HepG2 (cell line): Measurements from ENCODE around the gene PLA1A. TPM values are rescaled to one million over a fixed set of nuclear protein-coding genes. Genes with fewer than 3 reads are reported as not detected.
A peak's percentile ranks its signal among the peaks of the same experiment; 100 is the strongest.

ENCODE experiments used
- ATAC-seq: fragments of 200-7000 bp; cut with Tn5 transposase; 3 replicates; pipeline ENCODE4 v1.9.1; 2020; ENCODE audit warnings: mild to moderate bottlenecking, moderate library complexity
- BruUV-seq: library from RNA; stranded (reverse); fragments of 400-500 nt; replicated peaks from 2 replicates; lab custom pipeline; 2021; lab: Mats Ljungman, UMichigan
- CTCF ChIA-PET: fragments of 300-600 bp; formaldehyde crosslinking; extraction: SDS; loops from one replicate; lab custom pipeline; 2021; ENCODE audit warnings: low total read pairs, inconsistent platforms, low intra/inter-chr PET ratio; lab: Yijun Ruan, JAX
- POLR2A ChIA-PET: fragments of 350-600 bp; sonication (Branson Sonifier 250); formaldehyde crosslinking; loops from one replicate; lab custom pipeline; 2020; ENCODE audit warnings: antibody characterized with exemption, inconsistent platforms; lab: Yijun Ruan, JAX
- DNase-seq: peaks from one replicate; pipeline ENCODE4 v3.0.0-alpha.2; 2015; ENCODE audit warnings: low spot score
- FAIRE-seq: peaks from 3 replicates; lab custom pipeline; 2011; peaks lifted over from hg19 to GRCh38; lab: Jason Lieb, UNC
- H2AFZ ChIP-seq: one replicate; pipeline ENCODE4 v1.6.1; 2011; ENCODE audit warnings: low read length, inconsistent platforms
- H3K27ac ChIP-seq: fragments of 300-600 bp; 3 replicates; pipeline ENCODE4 v1.8.0; 2011; ENCODE audit warnings: mixed run types, mild to moderate bottlenecking, mixed read lengths, low read length, inconsistent platforms; ENCODE audit not compliant: insufficient read depth; ENCODE audit errors: extremely low read length
- H3K27me3 ChIP-seq, 2 experiments: fragments of 200-600 bp in 1 of 2; 2 replicates in 1 of 2; 3 replicates in 1 of 2; pipeline versions ENCODE4 v1.6.0 to v1.8.0; 2011; ENCODE audit warnings: low read length in 2 of 2, mild to moderate bottlenecking in 2 of 2, moderate library complexity in 2 of 2, inconsistent platforms in 1 of 2; ENCODE audit not compliant: insufficient read depth in 2 of 2, control insufficient read depth in 1 of 2
- H3K36me3 ChIP-seq, 2 experiments: fragments of 200-600 bp in 1 of 2; replicated peaks in 1 of 2; 2 replicates in 1 of 2; 3 replicates in 1 of 2; pipeline versions ENCODE4 v1.5.1 to v1.8.0; 2011; ENCODE audit warnings: low read length in 2 of 2, inconsistent platforms in 1 of 2; ENCODE audit not compliant: insufficient read depth in 2 of 2, control insufficient read depth in 1 of 2
- H3K4me1 ChIP-seq: 2 replicates; pipeline ENCODE4 v1.5.1; 2012; ENCODE audit warnings: low read length, inconsistent platforms; ENCODE audit not compliant: insufficient read depth
- H3K4me2 ChIP-seq: 2 replicates; pipeline ENCODE4 v1.6.0; 2011; ENCODE audit warnings: low read depth, low read length, inconsistent platforms
- H3K4me3 ChIP-seq, 3 experiments: fragments of 200-600 bp in 1 of 3; sonication (generic), shearing (Covaris generic) in 1 of 3; replicated peaks in 1 of 3; 2 replicates each; pipeline ENCODE4 v1.5.1; 2011 to 2016; ENCODE audit warnings: low read length in 3 of 3, inconsistent platforms in 2 of 3, low read depth in 2 of 3, mild to moderate bottlenecking in 2 of 3, control low read depth in 1 of 3, mixed read lengths in 1 of 3; ENCODE audit not compliant: insufficient read depth in 1 of 3
- H3K79me2 ChIP-seq: one replicate; pipeline ENCODE4 v1.6.1; 2011; ENCODE audit warnings: low read length, inconsistent platforms; ENCODE audit not compliant: insufficient read depth
- H3K9ac ChIP-seq: 2 replicates; pipeline ENCODE4 v1.6.0; 2011; ENCODE audit warnings: mild to moderate bottlenecking, low read depth, low read length, inconsistent platforms; ENCODE audit not compliant: insufficient read depth
- H3K9me3 ChIP-seq: 2 replicates; pipeline ENCODE4 v1.5.1; 2012; ENCODE audit warnings: mild to moderate bottlenecking, low read length
- H4K20me1 ChIP-seq: 2 replicates; pipeline ENCODE4 v1.6.0; 2011; ENCODE audit warnings: inconsistent platforms, mild to moderate bottlenecking, low read length, moderate library complexity; ENCODE audit not compliant: insufficient read depth
- EP300 ChIP-seq, 3 experiments: sonication (generic) in 1 of 3; formaldehyde crosslinking in 1 of 3; IDR thresholded peaks; 2 replicates each; pipeline versions ENCODE4 v1.5.1 to v1.6.1; 2011 to 2020; ENCODE audit warnings: low read depth in 2 of 3, low read length in 2 of 3, borderline replicate concordance in 1 of 3, improper control_type of control experiment in 1 of 3, mild to moderate bottlenecking in 1 of 3, missing genetic modification reagents in 1 of 3, moderate library complexity in 1 of 3
- GPN1 ChIP-seq: sonication (generic); formaldehyde crosslinking; IDR thresholded peaks from 2 replicates; pipeline ENCODE4 v1.5.1; 2020; ENCODE audit warnings: missing genetic modification reagents, borderline replicate concordance
- KLF9 ChIP-seq: IDR thresholded peaks from 2 replicates; pipeline ENCODE4 v1.6.1; 2016; ENCODE audit warnings: low read depth
- MAZ ChIP-seq, 2 experiments: sonication (generic) in 1 of 2; formaldehyde crosslinking in 1 of 2; IDR thresholded peaks; 2 replicates each; pipeline versions ENCODE4 v1.5.0 to v1.6.1; 2012 to 2020; ENCODE audit warnings: low read depth in 2 of 2, mild to moderate bottlenecking in 2 of 2, borderline replicate concordance in 1 of 2, improper control_type of control experiment in 1 of 2, low read length in 1 of 2, missing genetic modification reagents in 1 of 2, moderate library complexity in 1 of 2
- PRPF4 ChIP-seq: fragments of 200-400 bp; formaldehyde crosslinking; IDR thresholded peaks from 2 replicates; pipeline ENCODE4 v1.6.1; 2016; ENCODE audit warnings: low read length, low read depth; ENCODE audit not compliant: poor library complexity, severe bottlenecking
- SMAD9 ChIP-seq: sonication (generic); formaldehyde crosslinking; IDR thresholded peaks from 2 replicates; pipeline ENCODE4 v1.5.1; 2020; ENCODE audit warnings: mild to moderate bottlenecking, missing genetic modification reagents
- ZFP41 ChIP-seq: sonication (generic); formaldehyde crosslinking; IDR thresholded peaks from 2 replicates; pipeline ENCODE4 v1.4.0; 2020; ENCODE audit warnings: mild to moderate bottlenecking, missing genetic modification reagents, borderline replicate concordance
- ZNF180 ChIP-seq: sonication (generic); formaldehyde crosslinking; IDR thresholded peaks from 2 replicates; pipeline ENCODE4 v1.4.0; 2020; ENCODE audit warnings: low read depth, missing genetic modification reagents, borderline replicate concordance
- ZNF33B ChIP-seq: sonication (generic); formaldehyde crosslinking; IDR thresholded peaks from 2 replicates; pipeline ENCODE4 v1.5.1; 2020; ENCODE audit warnings: mild to moderate bottlenecking, missing genetic modification reagents
- ZNF747 ChIP-seq: sonication (generic); formaldehyde crosslinking; IDR thresholded peaks from 2 replicates; pipeline ENCODE4 v1.8.1; 2023; ENCODE audit warnings: missing genetic modification reagents, mild to moderate bottlenecking, borderline replicate concordance
- WGBS: methylation state at CpG from one replicate; pipeline ENCODE4 v1.1.6; 2017; ENCODE audit warnings: low lambda C conversion rate; 5-methylcytosine and 5-hydroxymethylcytosine counted together
- in situ Hi-C: cut with HindIII; loops from 2 replicates; pipeline ENCODE4 v1.10.0; 2017; ENCODE audit warnings: low pct_unique_long_range_greater_than_20kb; ENCODE audit not compliant: extremely low pct_ligation_motif_present
- intact Hi-C: fragments of 100-400 bp; cut with micrococcal nuclease; formaldehyde crosslinking; loops from one replicate; pipeline ENCODE4 v1.10.0; 2022; ENCODE audit not compliant: unreplicated experiment
- polyA plus RNA-seq, 8 experiments: library from polyadenylated mRNA; depleted of rRNA in 3 of 8; stranded (reverse) in 7 of 8; unstranded in 1 of 8; fragments of >200 nt; fragmentation: Illumina TruSeq in 4 of 8; extraction: Trizol in 4 of 8; gene quantifications; 2 replicates each; pipeline versions ENCODE4 v1.2.1 to v1.2.3, GENCODE V29; 2011 to 2016; ENCODE audit warnings: low read depth in 4 of 8, missing spikeins in 1 of 8, mixed read lengths in 1 of 8; ENCODE audit not compliant: insufficient read depth in 1 of 8
- total RNA-seq, 5 experiments: library from RNA; depleted of rRNA; stranded (reverse); fragments of >200 nt; fragmentation: Illumina TruSeq; extraction: Trizol; gene quantifications; 2 replicates each; pipeline ENCODE4 v1.2.3, GENCODE V29; 2016; ENCODE audit warnings: low read depth in 1 of 5
- TF ChIP-seq, protein P1 (sequence below): sonication (generic); formaldehyde crosslinking; IDR thresholded peaks from 2 replicates; pipeline ENCODE4; 2020; ENCODE audit warnings: missing genetic modification reagents, mild to moderate bottlenecking, borderline replicate concordance
- TF ChIP-seq, protein P2 (sequence below): sonication (generic); formaldehyde crosslinking; IDR thresholded peaks from 2 replicates; pipeline ENCODE4 v1.4.0; 2020; ENCODE audit warnings: mild to moderate bottlenecking, low read depth, missing genetic modification reagents
- TF ChIP-seq, protein P3 (sequence below): sonication (generic); formaldehyde crosslinking; IDR thresholded peaks from 2 replicates; pipeline ENCODE4 v1.4.0; 2020; ENCODE audit warnings: mild to moderate bottlenecking, missing genetic modification reagents
- TF ChIP-seq, protein P4 (sequence below): sonication (generic); formaldehyde crosslinking; IDR thresholded peaks from 2 replicates; pipeline ENCODE4 v1.8.1; 2023; ENCODE audit warnings: mild to moderate bottlenecking, missing genetic modification reagents, borderline replicate concordance
- TF ChIP-seq, protein P5 (sequence below): sonication (generic); formaldehyde crosslinking; IDR thresholded peaks from 2 replicates; pipeline ENCODE4 v1.4.0; 2020; ENCODE audit warnings: missing genetic modification reagents, borderline replicate concordance
- TF ChIP-seq, protein P6 (sequence below): sonication (generic); formaldehyde crosslinking; IDR thresholded peaks from 2 replicates; pipeline ENCODE4 v1.8.0; 2022; ENCODE audit warnings: missing genetic modification reagents, low read depth, mild to moderate bottlenecking, borderline replicate concordance

Gene PLA1A
- total and polyA plus RNA-seq, 2 of the 13 experiments (the other 11 are each of a cell fraction or from before 2014, with no cell fraction given) = 0.11 to 0.18 TPM

DNA sequence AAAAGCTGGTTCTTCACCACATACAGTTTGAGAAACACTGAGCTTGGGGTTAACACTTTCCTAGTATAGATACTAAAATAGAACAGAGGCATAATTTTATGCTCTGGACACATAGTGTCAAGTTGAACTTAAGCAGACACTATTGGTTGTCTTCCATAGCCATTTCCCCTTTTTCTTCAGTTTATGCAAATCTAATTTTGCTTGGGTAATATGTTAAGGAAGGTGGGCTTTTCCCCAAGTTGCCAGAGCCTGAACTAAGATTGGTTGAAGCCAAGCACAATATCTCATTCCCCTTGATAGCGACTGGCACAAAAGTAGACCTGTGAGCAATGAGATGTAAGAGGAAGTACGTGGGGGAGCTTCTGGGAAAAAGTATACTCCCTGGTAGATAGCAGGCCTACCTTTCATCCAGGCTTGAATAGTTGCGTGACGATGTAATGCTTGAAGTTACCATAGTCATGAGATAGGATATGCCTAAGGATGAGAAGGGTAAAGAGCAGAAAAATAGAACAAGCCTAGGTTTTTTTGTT lies 67.2 kb downstream of the PLA1A start:
- Histone ChIP-seq H3K4me2 (no peak overlapping the region), H3K27ac (no peak overlapping the region), H3K9me3 (no peaks in the 10 kb centered on the region), H3K4me3 (no peak overlapping the region), H3K79me2 (no peaks in the 10 kb centered on the region), H3K36me3 (no peaks in the 10 kb centered on the region), H3K27me3 (no peaks in the 10 kb centered on the region), H3K9ac (no peak overlapping the region), H4K20me1 (no peaks in the 10 kb centered on the region), H2AFZ (no peak overlapping the region), H3K4me1 (no peaks in the 10 kb centered on the region)
- POLR2A ChIA-PET = no interaction called here
- ATAC-seq = no peak
- CTCF ChIA-PET = no interaction called here
- in situ Hi-C loops = no loop called here
- TF ChIP-seq GPN1 (CRISPR knock-in tag) (no peak), ZNF747 (CRISPR knock-in tag) (no peak), ZNF33B (CRISPR knock-in tag) (no peak), ZNF180 (CRISPR knock-in tag) (no peak), MAZ (IDR thresholded peaks at IDR 0.05; ENCODE audit: borderline replicate concordance, low read depth, low read length) (no peak), MAZ (CRISPR knock-in tag; IDR thresholded peaks at IDR 0.05; ENCODE audit: low read depth) (no peak), SMAD9 (CRISPR knock-in tag) (no peak), KLF9 (CRISPR knock-in tag) (no peak), PRPF4 (no peak), ZFP41 (no peak), EP300 (IDR thresholded peaks at IDR 0.05; ENCODE audit: low read depth in 2 of 2, low read length in 2 of 2) (no peak), EP300 (CRISPR knock-in tag; IDR thresholded peaks at IDR 0.05; ENCODE audit: borderline replicate concordance) (no peak)
- TF ChIP-seq, protein P1, sequence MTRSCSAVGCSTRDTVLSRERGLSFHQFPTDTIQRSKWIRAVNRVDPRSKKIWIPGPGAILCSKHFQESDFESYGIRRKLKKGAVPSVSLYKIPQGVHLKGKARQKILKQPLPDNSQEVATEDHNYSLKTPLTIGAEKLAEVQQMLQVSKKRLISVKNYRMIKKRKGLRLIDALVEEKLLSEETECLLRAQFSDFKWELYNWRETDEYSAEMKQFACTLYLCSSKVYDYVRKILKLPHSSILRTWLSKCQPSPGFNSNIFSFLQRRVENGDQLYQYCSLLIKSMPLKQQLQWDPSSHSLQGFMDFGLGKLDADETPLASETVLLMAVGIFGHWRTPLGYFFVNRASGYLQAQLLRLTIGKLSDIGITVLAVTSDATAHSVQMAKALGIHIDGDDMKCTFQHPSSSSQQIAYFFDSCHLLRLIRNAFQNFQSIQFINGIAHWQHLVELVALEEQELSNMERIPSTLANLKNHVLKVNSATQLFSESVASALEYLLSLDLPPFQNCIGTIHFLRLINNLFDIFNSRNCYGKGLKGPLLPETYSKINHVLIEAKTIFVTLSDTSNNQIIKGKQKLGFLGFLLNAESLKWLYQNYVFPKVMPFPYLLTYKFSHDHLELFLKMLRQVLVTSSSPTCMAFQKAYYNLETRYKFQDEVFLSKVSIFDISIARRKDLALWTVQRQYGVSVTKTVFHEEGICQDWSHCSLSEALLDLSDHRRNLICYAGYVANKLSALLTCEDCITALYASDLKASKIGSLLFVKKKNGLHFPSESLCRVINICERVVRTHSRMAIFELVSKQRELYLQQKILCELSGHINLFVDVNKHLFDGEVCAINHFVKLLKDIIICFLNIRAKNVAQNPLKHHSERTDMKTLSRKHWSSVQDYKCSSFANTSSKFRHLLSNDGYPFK (CRISPR knock-in tag) = no peak
- TF ChIP-seq, protein P2, sequence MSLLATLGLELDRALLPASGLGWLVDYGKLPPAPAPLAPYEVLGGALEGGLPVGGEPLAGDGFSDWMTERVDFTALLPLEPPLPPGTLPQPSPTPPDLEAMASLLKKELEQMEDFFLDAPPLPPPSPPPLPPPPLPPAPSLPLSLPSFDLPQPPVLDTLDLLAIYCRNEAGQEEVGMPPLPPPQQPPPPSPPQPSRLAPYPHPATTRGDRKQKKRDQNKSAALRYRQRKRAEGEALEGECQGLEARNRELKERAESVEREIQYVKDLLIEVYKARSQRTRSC (CRISPR knock-in tag) = no peak
- TF ChIP-seq, protein P3, sequence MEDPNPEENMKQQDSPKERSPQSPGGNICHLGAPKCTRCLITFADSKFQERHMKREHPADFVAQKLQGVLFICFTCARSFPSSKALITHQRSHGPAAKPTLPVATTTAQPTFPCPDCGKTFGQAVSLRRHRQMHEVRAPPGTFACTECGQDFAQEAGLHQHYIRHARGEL (CRISPR knock-in tag) = no peak
- TF ChIP-seq, protein P4, sequence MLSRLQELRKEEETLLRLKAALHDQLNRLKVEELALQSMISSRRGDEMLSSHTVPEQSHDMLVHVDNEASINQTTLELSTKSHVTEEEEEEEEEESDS (CRISPR knock-in tag) = no peak
- TF ChIP-seq, protein P5, sequence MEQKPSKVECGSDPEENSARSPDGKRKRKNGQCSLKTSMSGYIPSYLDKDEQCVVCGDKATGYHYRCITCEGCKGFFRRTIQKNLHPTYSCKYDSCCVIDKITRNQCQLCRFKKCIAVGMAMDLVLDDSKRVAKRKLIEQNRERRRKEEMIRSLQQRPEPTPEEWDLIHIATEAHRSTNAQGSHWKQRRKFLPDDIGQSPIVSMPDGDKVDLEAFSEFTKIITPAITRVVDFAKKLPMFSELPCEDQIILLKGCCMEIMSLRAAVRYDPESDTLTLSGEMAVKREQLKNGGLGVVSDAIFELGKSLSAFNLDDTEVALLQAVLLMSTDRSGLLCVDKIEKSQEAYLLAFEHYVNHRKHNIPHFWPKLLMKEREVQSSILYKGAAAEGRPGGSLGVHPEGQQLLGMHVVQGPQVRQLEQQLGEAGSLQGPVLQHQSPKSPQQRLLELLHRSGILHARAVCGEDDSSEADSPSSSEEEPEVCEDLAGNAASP = no peak
- TF ChIP-seq, protein P6, sequence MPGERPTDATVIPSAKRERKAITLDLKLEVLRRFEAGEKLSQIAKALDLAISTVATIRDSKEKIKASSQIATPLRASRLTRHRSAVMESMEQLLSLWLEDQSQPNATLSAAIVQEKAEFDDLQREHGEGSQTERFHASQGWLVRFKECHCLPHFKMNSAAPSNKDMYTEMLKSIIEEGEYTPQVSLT (CRISPR knock-in tag) = no peak
- no peak for FAIRE-seq
- intact Hi-C loops = no loop called here
- WGBS = 92% methylated on average over 4 of the region's 4 CpGs
- no TSS peak for BruUV-seq
- peak; percentile 39 for DNase-seq
